HepG2 (cell line): ENCODE measurements around the gene CYP2S1.

Experiments used
- HDAC6 ChIP-seq: fragments of 200-600 bp; sonication (generic); IDR thresholded peaks from 2 replicates; pipeline ENCODE4 v1.7.0; 2017; ENCODE audit warnings: mild to moderate bottlenecking, antibody characterized with exemption, low read length, low read depth
- RFX1 ChIP-seq: fragments of 450-650 bp; IDR thresholded peaks from 2 replicates; pipeline ENCODE4 v1.6.1; 2017
- SP2 ChIP-seq: sonication (generic); formaldehyde crosslinking; IDR thresholded peaks from 2 replicates; pipeline ENCODE4 v1.5.1; 2020; ENCODE audit warnings: mild to moderate bottlenecking, missing genetic modification reagents
- SP4 ChIP-seq: sonication (generic); formaldehyde crosslinking; IDR thresholded peaks from 2 replicates; pipeline ENCODE4 v1.8.1; 2023; ENCODE audit warnings: mild to moderate bottlenecking, missing genetic modification reagents
- TAF1 ChIP-seq: sonication (generic); formaldehyde crosslinking; IDR thresholded peaks from 2 replicates; pipeline ENCODE4 v1.4.0; 2020; ENCODE audit warnings: missing genetic modification reagents
- ZKSCAN8 ChIP-seq: IDR thresholded peaks from 2 replicates; pipeline ENCODE4 v1.6.1; 2016; ENCODE audit warnings: borderline replicate concordance, missing genetic modification reagents, missing compliant biosample characterization
- ZNF235 ChIP-seq: sonication (generic); formaldehyde crosslinking; IDR thresholded peaks from 2 replicates; pipeline ENCODE4 v1.8.1; 2023; ENCODE audit warnings: mild to moderate bottlenecking, missing genetic modification reagents, borderline replicate concordance
- TF ChIP-seq, protein P1 (sequence below), 2 experiments: sonication (generic) in 1 of 2; formaldehyde crosslinking in 1 of 2; IDR thresholded peaks; 2 replicates each; pipeline versions ENCODE4 v1.4.0 to v1.6.1; 2018 to 2020; ENCODE audit warnings: missing genetic modification reagents in 2 of 2, borderline replicate concordance in 1 of 2, low read depth in 1 of 2, mild to moderate bottlenecking in 1 of 2, missing biosample characterization in 1 of 2
- TF ChIP-seq, protein P2 (sequence below): sonication (generic); formaldehyde crosslinking; IDR thresholded peaks from 2 replicates; pipeline ENCODE4 v1.5.0; 2020; ENCODE audit warnings: mild to moderate bottlenecking, missing genetic modification reagents, moderate library complexity
- TF ChIP-seq, protein P3 (sequence below): sonication (generic); formaldehyde crosslinking; IDR thresholded peaks from 2 replicates; pipeline ENCODE4 v1.5.0; 2020; ENCODE audit warnings: missing genetic modification reagents
- TF ChIP-seq, protein P4 (sequence below): sonication (generic); formaldehyde crosslinking; IDR thresholded peaks from 2 replicates; pipeline ENCODE4 v1.5.0; 2020; ENCODE audit warnings: missing genetic modification reagents

DNA sequence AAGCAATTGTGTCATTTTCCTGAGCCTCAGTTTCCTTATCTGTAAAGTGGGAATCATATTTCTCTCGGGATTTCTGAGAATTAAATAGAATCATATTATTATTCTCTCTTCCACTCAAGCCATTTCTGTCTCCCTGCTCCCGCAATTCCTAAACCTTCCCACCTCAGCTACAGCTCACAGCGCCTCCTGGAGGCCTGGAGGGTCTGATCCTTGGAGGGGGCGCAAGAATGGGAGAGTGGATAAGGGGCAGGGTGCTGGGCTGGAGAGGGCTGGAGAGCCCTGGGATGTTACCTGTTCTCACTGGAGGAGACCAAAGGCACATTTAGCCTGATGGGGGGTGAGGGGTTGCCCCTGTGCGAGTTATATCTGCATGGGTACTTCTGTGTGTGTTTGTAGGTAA lies 31.1 kb upstream of the CYP2S1 start:
- no peak for TF ChIP-seq HDAC6
- TF ChIP-seq, protein P1, sequence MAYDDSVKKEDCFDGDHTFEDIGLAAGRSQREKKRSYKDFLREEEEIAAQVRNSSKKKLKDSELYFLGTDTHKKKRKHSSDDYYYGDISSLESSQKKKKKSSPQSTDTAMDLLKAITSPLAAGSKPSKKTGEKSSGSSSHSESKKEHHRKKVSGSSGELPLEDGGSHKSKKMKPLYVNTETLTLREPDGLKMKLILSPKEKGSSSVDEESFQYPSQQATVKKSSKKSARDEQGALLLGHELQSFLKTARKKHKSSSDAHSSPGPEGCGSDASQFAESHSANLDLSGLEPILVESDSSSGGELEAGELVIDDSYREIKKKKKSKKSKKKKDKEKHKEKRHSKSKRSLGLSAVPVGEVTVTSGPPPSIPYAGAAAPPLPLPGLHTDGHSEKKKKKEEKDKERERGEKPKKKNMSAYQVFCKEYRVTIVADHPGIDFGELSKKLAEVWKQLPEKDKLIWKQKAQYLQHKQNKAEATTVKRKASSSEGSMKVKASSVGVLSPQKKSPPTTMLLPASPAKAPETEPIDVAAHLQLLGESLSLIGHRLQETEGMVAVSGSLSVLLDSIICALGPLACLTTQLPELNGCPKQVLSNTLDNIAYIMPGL (CRISPR knock-in tag; IDR thresholded peaks at IDR 0.05; ENCODE audit: borderline replicate concordance in 1 of 2, low read depth in 1 of 2): no peak
- TF ChIP-seq, protein P2, sequence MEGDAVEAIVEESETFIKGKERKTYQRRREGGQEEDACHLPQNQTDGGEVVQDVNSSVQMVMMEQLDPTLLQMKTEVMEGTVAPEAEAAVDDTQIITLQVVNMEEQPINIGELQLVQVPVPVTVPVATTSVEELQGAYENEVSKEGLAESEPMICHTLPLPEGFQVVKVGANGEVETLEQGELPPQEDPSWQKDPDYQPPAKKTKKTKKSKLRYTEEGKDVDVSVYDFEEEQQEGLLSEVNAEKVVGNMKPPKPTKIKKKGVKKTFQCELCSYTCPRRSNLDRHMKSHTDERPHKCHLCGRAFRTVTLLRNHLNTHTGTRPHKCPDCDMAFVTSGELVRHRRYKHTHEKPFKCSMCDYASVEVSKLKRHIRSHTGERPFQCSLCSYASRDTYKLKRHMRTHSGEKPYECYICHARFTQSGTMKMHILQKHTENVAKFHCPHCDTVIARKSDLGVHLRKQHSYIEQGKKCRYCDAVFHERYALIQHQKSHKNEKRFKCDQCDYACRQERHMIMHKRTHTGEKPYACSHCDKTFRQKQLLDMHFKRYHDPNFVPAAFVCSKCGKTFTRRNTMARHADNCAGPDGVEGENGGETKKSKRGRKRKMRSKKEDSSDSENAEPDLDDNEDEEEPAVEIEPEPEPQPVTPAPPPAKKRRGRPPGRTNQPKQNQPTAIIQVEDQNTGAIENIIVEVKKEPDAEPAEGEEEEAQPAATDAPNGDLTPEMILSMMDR (CRISPR knock-in tag): peak; percentile 33
- no peak for TF ChIP-seq TAF1 (CRISPR knock-in tag)
- no peak for TF ChIP-seq RFX1
- TF ChIP-seq SP4 (CRISPR knock-in tag): no peak
- TF ChIP-seq, protein P3, sequence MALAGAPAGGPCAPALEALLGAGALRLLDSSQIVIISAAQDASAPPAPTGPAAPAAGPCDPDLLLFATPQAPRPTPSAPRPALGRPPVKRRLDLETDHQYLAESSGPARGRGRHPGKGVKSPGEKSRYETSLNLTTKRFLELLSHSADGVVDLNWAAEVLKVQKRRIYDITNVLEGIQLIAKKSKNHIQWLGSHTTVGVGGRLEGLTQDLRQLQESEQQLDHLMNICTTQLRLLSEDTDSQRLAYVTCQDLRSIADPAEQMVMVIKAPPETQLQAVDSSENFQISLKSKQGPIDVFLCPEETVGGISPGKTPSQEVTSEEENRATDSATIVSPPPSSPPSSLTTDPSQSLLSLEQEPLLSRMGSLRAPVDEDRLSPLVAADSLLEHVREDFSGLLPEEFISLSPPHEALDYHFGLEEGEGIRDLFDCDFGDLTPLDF: no peak
- TF ChIP-seq SP2: no peak
- TF ChIP-seq ZKSCAN8 (CRISPR knock-in tag): no peak
- TF ChIP-seq, protein P4, sequence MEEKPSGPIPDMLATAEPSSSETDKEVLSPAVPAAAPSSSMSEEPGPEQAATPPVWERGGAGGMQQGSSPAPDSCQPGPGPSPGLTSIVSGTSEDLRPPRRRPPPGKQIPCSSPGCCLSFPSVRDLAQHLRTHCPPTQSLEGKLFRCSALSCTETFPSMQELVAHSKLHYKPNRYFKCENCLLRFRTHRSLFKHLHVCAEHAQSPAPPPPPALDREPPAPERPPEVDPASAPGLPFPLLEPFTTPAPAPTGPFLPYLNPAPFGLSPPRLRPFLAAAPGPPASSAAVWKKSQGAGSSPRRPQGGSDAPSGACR (CRISPR knock-in tag): no peak
- no peak for TF ChIP-seq ZNF235 (CRISPR knock-in tag)
